ENCODE results near the gene FARS2. TPM values are rescaled to one million over a fixed set of nuclear protein-coding genes. Genes with fewer than 3 reads are reported as not detected.

The FARS2 gene
- polyA plus RNA-seq, 1 donor (not counting 4 experiments of a cell fraction or from before 2014, with no cell fraction given) = 21.3 TPM

DNA sequence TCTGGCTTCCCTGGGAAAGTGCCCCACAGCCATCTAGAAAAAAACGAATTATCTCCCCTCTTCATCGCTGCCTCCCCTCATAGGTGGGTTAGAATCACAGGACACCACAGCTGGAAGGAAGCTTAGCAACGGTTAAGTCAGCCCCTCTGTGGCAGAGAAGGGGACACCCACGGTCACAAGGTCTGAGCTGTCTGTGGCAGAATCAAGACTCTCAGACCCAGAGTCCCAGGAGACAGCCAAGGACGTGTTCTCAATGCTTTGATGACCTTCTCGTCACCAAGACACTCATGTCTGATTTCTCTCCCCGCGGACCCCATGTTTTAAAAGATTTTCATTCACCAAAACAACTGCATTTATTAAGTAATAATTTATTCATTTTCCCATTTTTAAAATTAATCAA, 523.9 kb downstream of the FARS2 start:
- Histone ChIP-seq H4K20me1 (ENCODE audit: control insufficient read depth, extremely low read depth, insufficient read depth, low read length) (no peaks in the 10 kb centered on the region), H3K4me3 (ENCODE audit: control insufficient read depth in 2 of 3, extremely low read depth in 1 of 3, insufficient read depth in 2 of 3, low read depth in 1 of 3, low read length in 3 of 3) (no peak overlapping the region), H2AFZ (ENCODE audit: control insufficient read depth, low read length) (no peak overlapping the region), H3K4me1 (ENCODE audit: control insufficient read depth, extremely low read depth, insufficient read depth, low read length) (peaks cover 13% of the 10 kb centered on the region), H3K9me1 (ENCODE audit: control insufficient read depth, extremely low read depth, insufficient read depth, low read length) (no peaks in the 10 kb centered on the region), H3K27me3 (ENCODE audit: control insufficient read depth, extremely low read depth, insufficient read depth, low read length) (no peaks in the 10 kb centered on the region), H3K36me3 (ENCODE audit: control insufficient read depth in 2 of 2, extremely low read depth in 1 of 2, insufficient read depth in 2 of 2, low read length in 2 of 2) (no peaks in the 10 kb centered on the region), H3K27ac (ENCODE audit: control insufficient read depth, insufficient read depth, low read length) (no peak overlapping the region), H3K4me2 (ENCODE audit: control insufficient read depth, extremely low read depth, insufficient read depth, low read depth, low read length) (no peak overlapping the region), H3K9me3 (ENCODE audit: control insufficient read depth, low read depth, low read length) (no peaks in the 10 kb centered on the region), H3K9ac (ENCODE audit: control insufficient read depth, extremely low read depth, insufficient read depth, low read length) (no peak overlapping the region), H3K79me2 (ENCODE audit: control insufficient read depth, insufficient read depth, low read length) (no peaks in the 10 kb centered on the region)
- no peak for FAIRE-seq
- dilution Hi-C loops (cut with MboI; ENCODE audit: extremely low pct_ligation_motif_present, low sequenced_read_pairs) = no loop called here
- no peak for TF ChIP-seq EZH2 (IDR thresholded peaks at IDR 0.05; ENCODE audit: low read length)
- TF ChIP-seq, protein P1, sequence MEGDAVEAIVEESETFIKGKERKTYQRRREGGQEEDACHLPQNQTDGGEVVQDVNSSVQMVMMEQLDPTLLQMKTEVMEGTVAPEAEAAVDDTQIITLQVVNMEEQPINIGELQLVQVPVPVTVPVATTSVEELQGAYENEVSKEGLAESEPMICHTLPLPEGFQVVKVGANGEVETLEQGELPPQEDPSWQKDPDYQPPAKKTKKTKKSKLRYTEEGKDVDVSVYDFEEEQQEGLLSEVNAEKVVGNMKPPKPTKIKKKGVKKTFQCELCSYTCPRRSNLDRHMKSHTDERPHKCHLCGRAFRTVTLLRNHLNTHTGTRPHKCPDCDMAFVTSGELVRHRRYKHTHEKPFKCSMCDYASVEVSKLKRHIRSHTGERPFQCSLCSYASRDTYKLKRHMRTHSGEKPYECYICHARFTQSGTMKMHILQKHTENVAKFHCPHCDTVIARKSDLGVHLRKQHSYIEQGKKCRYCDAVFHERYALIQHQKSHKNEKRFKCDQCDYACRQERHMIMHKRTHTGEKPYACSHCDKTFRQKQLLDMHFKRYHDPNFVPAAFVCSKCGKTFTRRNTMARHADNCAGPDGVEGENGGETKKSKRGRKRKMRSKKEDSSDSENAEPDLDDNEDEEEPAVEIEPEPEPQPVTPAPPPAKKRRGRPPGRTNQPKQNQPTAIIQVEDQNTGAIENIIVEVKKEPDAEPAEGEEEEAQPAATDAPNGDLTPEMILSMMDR (optimal IDR thresholded peaks at IDR 0.05 in 1 of 3, IDR thresholded peaks at IDR 0.05 in 1 of 3, conservative IDR thresholded peaks at IDR 0.05 in 1 of 3; ENCODE audit: extremely low read depth in 1 of 3, insufficient read depth in 2 of 3, low read length in 3 of 3) = no peak
- no peak for DNase-seq (ENCODE audit: low read depth, low spot score)

DNA sequence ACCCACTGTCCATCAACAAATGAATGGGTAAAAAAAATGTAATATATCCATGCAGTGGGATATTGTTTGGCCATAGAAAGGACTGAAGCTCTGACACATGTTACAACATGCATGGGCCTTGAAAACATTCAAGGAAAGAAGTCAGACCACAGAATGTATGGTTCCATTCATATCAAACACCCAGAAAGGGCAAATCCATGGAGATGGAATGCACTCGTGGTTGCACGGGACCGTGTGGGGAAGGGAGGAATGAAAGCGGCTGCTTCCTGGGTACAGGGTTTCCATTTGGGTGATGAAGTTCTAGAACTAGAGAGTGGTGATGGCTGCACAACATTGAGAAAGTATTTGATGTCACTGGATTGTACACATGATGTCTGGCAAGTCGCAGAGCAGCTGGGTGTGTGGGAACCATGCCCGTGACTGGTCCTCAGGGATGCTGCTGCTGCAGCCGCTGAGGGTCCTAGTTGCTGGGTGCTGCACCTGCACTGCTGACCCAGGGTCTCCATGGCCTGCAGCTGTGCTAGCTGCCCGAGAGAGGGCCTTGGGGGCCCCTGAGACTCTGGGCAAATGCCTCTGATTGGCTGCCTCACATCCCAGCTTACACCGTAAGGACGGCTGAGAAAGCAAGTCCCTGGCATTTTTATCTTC, 525.1 kb downstream of the FARS2 start:
- TF ChIP-seq, protein P1 (optimal IDR thresholded peaks at IDR 0.05 in 1 of 3, IDR thresholded peaks at IDR 0.05 in 1 of 3, conservative IDR thresholded peaks at IDR 0.05 in 1 of 3; ENCODE audit: extremely low read depth in 1 of 3, insufficient read depth in 2 of 3, low read length in 3 of 3) = no peak
- TF ChIP-seq EZH2 (IDR thresholded peaks at IDR 0.05; ENCODE audit: low read length) = no peak
- peaks cover 13% of the 10 kb centered on the region for H3K4me1 ChIP-seq (ENCODE audit: control insufficient read depth, extremely low read depth, insufficient read depth, low read length)
- H3K4me2 ChIP-seq (ENCODE audit: control insufficient read depth, extremely low read depth, insufficient read depth, low read depth, low read length) = peak overlapping the region; percentile 46
- H3K36me3 ChIP-seq (ENCODE audit: control insufficient read depth in 2 of 2, extremely low read depth in 1 of 2, insufficient read depth in 2 of 2, low read length in 2 of 2) = no peaks in the 10 kb centered on the region
- no peaks in the 10 kb centered on the region for H3K9me1 ChIP-seq (ENCODE audit: control insufficient read depth, extremely low read depth, insufficient read depth, low read length)
- dilution Hi-C loops (cut with MboI; ENCODE audit: extremely low pct_ligation_motif_present, low sequenced_read_pairs) = no loop called here
- H3K4me3 ChIP-seq (ENCODE audit: control insufficient read depth in 2 of 3, extremely low read depth in 1 of 3, insufficient read depth in 2 of 3, low read depth in 1 of 3, low read length in 3 of 3) = no peak overlapping the region
- H2AFZ ChIP-seq (ENCODE audit: control insufficient read depth, low read length) = no peak overlapping the region
- H3K79me2 ChIP-seq (ENCODE audit: control insufficient read depth, insufficient read depth, low read length) = no peaks in the 10 kb centered on the region
- H3K9ac ChIP-seq (ENCODE audit: control insufficient read depth, extremely low read depth, insufficient read depth, low read length) = no peak overlapping the region
- no peaks in the 10 kb centered on the region for H3K9me3 ChIP-seq (ENCODE audit: control insufficient read depth, low read depth, low read length)
- DNase-seq (ENCODE audit: low read depth, low spot score) (peak; percentile 19), FAIRE-seq (peak; percentile 77)
- no peaks in the 10 kb centered on the region for H3K27me3 ChIP-seq (ENCODE audit: control insufficient read depth, extremely low read depth, insufficient read depth, low read length)
- H3K27ac ChIP-seq (ENCODE audit: control insufficient read depth, insufficient read depth, low read length) = no peak overlapping the region
- H4K20me1 ChIP-seq (ENCODE audit: control insufficient read depth, extremely low read depth, insufficient read depth, low read length) = no peaks in the 10 kb centered on the region
